GM18519 (cell line): ENCODE results near the gene CDC25B.
A peak's percentile ranks its signal among the peaks of the same experiment; 100 is the strongest.

ENCODE experiments used
- ATAC-seq: cut with Tn5 transposase; IDR thresholded peaks from one replicate; pipeline ENCODE4 v1.9.1; 2021; ENCODE audit warnings: mild to moderate bottlenecking, moderate library complexity; ENCODE audit not compliant: unreplicated experiment, low FRiP score

CDC25B gene

DNA sequence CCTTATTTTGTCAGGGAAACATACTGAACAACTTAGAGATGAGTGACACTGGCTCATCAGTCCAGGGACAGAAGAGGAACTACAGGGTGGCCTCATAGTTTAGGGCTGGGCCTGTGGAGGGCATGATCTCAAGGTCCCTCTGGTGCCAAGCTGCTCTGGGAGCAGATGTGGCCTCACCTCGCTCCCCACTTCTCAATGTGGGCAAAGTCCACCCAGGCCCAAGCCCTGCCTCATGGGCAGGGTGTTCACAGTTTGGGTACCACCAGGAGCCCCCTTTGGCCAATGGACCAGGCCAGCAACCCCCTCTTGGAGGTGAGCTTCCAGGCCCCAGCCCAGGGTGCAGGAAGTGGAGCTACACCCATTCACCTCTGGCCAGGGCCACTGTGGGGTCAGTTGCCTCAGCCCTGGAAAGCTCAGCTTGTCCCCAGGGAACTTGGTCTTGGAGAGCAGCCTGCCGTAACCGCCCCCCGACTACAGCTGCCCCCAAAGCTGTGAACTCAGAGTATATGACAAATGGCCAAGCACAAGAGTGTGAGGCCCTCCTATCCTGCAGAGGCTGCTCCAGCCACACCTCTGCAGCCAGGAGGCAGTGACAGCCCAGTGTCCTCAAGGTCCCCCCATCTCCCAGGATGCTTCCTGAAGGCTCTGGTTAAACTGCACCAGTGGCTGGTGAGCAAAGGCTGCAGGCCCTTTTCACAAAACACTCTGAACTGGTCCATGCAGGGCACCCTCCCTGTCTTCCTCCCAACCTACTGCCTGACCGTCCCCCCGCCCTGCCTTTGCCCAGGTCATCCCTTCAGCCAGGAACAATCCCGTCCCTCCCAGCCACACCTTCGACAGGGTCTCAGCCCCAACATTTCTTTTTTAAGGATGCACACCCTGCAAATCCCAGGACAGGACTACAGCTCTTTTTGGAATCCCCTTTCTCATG is 32.2 kb upstream of the CDC25B start:
- no peak for ATAC-seq

DNA sequence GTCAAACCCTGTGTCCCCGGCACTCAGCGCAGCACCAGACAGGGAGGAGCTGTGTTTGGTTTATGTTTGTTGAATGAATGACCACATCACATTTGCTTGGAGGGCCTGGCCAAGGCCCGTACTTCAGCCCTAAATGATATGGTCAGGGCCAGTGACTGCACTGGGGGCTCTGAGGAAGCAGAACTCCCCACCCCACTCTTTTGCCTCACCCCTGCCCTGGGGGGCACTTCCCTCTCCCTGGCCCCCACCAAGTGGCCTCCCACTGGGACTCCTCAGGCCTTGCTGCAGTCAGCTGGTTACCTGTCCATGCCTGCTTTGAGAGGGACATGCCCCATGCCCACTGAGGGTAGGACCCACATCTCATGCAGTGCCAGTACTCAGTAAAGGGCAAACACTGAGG is 31.5 kb upstream of the CDC25B start:
- no peak for ATAC-seq

DNA sequence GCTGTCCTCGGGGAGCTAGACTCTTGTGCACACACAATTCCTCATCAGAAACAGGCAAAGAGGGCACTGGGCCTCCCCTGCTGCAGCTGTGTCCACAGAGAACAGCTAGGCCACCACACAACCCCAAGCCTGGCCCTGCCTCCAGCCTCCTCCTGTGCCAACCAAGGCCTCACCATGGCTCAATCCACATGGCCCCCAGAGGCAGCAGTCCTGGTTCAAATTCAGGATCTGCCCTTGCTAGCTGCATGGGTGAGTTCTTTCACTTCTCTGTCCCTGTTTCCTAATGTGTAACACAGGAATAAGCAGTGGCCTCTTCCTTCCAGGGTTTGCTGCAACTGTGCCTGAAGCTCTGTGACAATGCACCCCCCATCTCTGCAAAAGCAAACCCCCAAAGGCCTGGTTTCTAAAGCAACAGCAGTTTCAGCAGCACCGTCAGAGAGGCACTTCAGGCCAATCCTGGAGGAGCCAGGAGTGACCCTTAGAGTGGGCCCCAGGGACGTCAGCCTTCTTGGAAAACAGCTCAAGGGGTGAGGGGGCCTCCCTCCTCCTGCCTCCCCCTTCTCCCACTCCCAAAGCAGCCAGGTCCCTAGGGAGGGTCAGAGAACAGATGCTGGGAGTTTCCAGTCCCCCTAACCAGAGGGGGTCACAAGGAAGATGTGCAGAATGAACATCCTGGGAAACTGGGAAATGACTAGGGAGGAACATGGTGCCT is 30.8 kb upstream of the CDC25B start:
- ATAC-seq: no peak

DNA sequence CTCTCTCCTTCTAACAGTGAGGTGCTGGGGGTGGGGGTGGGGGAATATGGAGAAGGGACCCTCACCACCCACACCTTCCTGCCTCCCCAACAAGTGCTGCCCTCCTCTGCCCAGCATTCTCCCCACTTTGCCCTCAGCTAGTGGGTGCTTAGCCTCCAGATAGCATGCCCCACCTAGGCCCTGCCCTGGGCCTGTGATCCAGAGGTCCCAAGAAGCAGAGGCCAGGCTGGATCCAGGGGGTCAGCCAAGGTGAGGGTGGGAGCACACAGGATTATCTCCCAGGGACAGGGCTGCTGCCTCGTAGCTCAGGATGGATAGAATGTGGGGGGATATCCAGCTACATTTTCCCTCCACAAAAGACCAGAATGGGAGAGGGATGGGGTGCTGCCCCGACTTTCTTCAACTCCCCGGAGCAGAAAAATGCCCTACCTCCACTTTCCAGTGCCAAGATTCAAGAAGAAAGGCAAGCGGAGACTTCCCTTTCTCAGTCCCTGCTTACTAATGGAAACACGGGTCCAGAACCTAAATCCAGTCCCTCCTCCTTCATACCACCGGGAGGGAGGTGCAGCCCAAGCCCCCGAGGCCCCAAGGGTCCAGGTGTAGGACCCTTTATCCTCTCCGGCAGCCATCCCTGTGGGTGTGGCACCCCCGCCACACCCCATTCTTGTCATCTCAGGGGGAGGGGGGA is 29.5 kb upstream of the CDC25B start:
- ATAC-seq: no peak

DNA sequence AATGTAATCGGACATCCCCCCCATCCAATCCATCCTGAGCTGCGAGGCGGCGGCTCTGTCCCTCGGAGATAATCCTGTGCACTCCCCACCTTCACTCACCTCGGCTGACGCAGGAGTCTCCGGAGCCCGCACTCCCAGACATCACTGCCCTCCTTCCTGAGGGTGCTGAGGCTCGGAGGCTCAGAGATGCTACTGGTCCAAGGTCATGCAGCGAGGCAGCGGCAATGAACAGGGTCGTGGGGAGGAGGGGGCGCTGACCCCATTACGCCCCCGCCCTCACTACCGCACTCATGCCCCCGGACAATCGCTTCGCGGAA is 29.0 kb upstream of the CDC25B start:
- no peak for ATAC-seq

DNA sequence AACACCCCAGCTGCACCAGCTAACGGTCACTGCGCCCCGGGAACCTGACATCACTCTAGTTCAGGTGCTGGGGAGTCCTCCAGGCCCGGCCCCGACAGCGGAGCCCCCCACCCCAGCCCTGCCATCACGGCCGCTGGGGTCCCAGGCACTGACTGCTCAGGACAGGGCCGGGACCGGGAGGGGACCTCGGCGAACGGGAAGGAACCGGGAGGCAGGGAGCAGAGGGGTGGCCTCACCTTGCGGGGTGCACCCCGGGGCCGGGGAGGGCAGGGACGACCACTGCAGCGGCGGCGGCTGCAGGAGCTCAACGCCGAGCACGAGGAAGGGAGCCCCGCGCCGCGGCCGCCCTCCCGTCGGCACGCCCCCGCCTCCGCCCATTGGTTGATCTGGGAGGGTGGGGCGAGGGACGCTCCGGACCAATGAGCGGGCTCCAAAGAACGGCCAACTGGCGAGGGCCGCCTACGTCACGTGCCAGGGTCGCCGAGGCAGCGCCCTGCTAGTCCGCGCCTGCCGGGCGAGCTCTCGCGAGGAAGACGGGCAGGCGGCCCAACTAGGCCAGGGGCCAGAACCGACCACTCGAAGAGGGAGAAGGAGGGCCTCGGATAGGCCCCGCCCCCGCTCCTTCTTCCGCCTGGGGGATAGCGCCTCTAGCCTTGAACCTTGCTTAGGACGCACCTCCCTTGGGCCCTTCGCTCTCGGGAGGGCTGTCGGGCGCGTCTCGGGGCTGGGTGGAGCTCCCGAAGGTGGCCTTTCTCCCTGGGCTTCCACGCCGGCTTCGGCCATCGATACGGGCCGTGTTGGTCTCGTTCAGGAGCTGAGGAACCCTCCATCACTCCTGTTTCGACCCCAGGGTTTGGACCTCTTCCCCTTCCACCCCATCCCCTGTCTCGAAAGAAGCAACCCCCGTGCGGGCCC is 28.4 kb upstream of the CDC25B start, which contains the start of gene ADISSP:
ADISSP (minus strand) TSS at position 327 of the 915 bp plus-strand sequence. CDS start 7,653 bp downstream, outside the sequence.
- ATAC-seq: peak; percentile 90

DNA sequence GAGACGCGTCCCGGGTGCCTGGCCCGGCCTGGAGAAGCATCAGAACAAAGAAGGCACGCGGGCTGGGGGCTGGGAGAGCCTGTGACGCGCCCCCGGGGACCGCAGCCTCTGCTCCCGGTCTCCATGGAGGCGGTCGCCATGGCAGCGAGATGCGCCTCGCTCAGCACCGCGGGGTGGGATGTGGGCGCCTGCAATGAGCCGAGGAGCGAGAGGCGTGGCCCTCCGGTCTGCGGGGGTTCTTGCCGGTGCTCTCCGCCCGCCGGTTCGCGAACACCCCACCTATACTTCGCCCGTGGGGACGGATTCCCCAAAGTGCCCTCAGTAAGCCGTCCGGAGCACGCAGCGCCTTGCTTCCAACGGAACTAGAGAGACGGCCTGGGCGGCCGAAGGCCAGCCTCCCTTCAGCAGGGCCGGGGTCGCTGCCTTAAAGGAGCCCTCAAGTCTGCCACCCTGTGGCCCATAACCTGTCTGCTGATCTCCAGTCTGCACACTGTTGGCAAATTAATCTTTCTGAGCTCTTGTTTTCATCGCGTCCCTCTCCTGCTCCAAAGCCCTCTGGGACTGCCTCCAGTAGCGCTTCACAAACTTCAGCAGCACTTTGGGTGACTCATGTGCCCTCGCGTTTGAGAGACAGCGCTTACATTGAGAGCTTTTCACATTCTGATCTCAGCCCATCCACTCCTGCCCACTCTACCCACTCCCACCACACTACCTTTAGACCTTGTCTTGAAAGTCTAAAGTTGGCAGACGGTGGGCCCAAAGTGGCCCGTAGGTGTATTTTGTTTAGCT is 27.6 kb upstream of the CDC25B start:
- no peak for ATAC-seq

DNA sequence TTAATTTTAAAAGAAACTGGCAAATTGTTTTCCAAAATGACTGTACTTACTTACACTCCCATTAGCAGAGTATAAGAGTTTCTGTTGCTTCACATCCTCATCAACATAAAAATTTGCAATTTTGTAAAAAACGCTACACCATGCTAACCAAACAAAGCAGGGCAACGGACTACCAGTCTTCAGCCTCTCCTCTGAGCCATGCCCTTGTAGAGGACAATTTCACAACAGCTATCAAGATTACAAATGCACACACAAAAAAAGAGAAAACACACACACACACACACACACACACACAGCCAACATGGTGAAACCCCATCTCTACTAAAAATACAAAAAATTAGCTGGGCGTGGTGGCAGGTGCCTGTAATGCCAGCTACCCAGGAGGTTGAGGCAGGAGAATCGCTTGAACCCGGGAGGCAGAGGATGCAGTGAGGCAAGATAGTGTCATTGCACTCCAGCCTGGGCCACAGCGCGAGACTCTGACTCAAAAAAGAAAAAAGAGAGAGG is 24.5 kb upstream of the CDC25B start:
- ATAC-seq: no peak

DNA sequence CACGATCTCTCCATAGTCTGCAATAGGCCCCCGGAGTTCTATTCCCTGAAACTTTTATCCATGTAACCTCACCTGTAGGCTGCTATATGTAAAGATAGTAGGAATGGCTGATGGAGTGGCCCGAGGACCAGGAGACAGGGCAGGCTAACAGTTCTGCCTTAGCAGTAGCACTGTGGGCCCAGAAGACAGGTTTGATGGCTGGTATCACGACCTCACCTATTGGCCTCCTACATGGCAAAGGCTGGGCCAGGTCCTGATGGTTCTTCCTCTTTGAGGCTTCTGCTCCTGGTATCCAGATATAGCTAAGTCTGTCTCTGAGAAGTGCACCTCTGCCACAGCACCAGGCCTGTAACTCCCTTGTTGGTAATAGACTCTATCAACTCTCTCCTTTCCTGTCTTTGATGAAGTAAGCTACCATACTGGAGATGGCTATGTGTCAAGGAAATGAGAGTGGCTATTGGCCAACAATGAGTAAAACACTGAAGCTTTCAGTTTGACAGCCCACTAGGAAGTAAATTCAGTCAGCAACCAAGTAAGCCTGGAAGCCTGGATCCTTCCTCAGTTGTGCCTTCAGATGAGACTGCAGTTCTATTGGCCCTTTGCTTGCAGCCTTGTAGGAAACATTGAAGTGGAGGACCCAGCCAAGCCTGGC is 20.5 kb upstream of the CDC25B start:
- ATAC-seq: no peak

DNA sequence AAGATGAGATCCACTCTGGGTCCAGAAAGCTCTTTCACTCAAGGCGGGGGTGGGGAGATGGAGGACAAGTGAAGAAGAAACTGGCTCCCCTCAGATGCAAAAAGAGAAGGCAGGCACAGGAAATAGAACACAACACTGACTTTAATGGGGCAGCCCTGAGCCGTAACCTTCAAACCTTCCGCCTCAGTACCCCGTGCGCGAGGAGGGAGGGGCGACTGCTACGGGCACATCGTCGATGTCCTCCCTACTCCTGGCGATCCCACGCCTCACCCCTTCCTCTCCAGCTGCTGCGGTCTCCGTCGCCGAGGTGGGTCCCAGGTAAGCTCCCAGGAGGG is 18.8 kb upstream of the CDC25B start:
- ATAC-seq: no peak

DNA sequence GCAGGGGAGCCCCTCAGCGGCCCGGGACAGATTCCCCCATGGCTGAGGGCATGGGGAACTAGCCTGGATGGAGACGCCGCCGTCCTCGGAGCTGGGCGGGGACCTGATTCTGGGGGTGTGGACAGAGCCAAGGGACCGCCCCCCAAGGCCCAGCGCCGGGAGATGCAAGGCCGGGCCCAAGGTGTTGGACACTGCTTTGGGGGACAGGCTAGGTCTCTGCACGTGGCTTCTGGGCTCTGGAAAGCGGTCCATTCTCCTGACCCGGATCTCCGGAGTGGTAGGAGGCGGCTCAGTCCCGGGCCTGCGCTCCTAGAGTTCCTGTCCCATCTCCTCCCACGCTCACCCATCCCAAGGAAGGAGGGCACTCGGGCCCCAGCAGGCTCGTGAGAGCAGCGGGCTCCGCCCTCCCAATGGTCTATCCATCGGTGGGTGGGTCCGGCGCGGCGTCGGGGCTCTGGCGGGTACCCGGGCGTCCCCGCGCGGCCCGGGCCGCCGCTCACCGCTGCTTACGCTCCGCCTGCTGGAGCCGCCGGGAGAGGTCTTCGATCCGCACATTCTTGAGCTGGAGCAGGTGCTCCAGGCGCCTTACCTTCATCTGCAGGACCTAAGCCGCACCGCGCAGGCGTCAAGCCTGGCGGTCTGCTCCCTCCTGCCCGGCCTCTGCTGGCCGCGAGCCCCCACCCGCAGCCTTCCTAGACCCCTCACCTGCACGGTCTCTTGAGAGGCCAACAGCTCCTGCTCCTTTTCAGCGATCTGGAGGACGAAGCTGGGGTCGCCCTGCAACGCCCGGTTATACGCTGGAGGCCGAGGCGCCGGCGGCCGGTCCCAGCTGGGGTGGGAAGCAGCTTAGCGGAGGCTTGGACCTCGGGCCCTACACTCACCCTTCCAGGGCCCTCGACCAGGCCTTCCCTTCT is 18.1 kb upstream of the CDC25B start:
- no peak for ATAC-seq

DNA sequence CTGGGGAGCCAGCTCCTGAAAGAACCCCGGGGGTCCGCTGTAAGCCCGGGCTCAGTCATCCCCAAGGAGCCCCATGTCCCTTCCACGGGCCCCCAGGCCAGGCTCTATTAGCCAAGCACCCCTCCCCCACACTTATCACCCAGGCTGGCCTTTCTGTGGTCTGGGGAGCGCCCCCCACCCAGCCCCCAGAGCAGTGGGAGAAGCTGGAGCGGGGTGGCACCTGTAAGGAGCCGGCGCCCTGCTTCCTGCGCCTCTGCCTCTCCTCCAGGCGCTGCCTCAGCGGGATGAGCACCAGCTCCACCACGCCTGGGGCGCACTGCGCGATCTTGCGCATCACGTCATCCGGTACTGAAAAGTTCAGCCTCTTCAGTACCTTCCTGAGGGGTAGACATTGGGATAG is 17.1 kb upstream of the CDC25B start:
- no peak for ATAC-seq

DNA sequence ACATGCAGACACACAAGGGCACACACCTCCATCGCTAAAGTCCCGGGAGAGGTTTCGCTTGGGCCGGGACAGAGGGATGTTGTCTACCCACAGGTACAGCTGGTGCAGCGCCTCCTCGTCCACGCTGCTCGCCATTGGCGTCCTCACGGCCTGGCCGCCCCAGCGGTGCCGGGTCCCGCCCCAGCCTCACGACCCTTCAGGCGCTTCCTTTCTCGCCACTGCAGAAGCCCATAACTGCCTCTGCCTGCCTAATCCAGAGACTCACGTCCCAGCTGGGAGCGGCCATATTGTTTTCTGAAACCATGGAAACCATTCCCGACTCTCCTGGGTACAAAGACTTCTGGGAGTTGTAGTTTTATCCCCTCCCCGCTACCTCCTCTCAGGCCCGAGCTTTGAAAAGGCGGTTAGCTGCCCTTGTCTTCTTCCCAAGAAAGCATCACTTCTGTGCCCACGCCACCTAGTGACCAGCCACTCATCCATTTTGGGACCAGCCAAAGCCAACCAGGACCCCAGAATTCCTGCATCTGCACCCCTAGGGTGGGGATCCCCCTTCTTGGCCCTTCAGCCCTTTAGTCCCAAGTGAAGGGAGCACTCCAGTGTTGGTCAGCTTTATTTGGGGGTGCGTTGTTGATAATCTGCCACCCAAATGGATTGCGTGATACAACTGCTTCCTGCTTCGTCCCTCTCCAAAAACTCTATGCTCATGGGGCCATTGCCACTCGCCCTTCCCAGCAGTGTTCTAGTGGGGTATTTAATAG is 14.8 kb upstream of the CDC25B start, which contains the start of gene SPEF1:
SPEF1 (minus strand) TSS at position 296 of the 758 bp plus-strand sequence; CDS start at position 135, 161 bp downstream.
- no peak for ATAC-seq

DNA sequence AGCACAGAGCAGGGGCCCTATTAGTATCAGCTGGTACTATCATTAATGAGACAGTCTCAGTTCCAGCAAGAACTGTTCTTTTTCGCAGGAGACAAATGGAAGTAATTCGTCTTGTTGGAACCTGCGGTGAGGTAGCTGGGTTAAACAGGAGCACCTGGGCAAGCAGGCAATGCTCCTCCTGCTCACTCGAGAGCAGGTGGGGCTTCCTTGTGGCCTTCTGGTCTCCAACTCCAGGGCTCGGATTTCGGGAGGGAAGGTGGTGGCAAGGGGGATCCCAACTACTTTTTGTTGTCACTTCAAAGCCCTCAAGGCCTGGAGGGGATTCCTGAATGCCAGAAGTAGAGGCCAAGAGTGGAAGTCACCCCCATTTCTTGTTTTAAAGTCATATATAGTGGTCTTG is 13.5 kb upstream of the CDC25B start:
- ATAC-seq: no peak

DNA sequence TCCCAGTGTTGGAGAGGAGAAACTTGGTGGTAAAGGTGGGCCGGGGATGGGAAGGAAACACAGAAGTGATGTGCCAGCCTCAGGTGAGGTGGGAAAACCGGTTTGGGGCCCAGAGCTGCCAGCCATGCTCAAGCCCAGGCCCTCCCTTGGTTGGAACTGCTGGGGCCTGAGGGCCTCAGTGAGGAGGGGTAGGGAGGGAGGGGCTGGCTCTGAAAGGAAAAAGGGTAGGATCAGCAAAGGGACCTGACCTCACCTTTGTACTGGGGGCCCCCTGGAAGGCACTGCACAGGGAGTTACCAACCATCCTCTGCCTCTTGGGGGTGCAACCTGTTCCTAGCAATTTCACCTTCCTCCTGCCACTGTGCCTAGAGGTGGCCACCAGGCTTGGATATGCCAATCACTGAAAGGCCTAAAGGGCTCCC is 13.0 kb upstream of the CDC25B start:
- ATAC-seq: no peak

DNA sequence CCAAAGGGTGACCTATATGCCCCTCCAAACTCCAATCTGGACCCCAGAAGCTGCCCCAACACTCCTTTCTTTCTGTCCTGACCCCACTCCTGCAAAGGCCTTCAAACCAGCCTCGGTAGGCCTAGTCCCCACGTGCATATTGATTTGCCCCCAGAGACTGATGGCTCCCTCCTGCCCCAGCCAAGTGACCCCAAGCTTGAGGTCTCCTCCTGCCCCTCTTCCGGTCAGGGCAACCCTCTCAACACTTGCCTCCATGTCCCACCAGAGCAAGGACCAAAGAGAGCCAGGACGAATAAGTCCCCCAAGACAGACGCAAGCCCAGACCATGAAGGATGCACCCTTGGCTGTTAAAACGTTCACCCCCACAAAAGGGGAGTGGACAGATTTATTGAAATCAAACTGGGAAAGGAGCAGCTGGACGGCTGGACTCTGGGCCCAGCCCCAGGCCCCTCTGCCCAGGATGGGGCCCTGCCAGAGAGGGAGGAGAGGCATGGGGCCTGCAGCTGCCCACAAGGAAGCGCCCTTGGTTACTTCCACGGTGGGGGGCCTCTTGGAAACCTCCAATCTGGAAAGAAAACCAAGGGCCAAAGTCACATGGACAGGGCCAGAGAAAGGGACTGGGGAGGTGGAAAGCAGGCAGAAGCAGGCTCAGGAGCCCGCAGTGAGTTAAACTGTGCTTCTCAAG is 12.5 kb upstream of the CDC25B start:
- ATAC-seq: no peak
